ENCODE measurements around the gene HSFX3. TPM values are rescaled to one million over a fixed set of nuclear protein-coding genes. Genes with fewer than 3 reads are reported as not detected.

The HSFX3 gene
- total and polyA plus RNA-seq, 2 experiments from 2014 or later = not detected

GRCh38 chrX:149511081-149511480 is 38.6 kb downstream of the HSFX3 start:
- no peak for DNase-seq (ENCODE audit: low spot score)
- H3K36me3 Mint-ChIP-seq (ENCODE audit: low read depth) = no peaks in the 10 kb centered on the region

GRCh38 chrX:149510386-149510785 is 39.3 kb downstream of the HSFX3 start:
- H3K4me2 ChIP-seq = no peak overlapping the region
- no peaks in the 10 kb centered on the region for H3K79me2 ChIP-seq (replicated peaks; ENCODE audit: insufficient read depth)
- Mint-ChIP-seq H3K4me3 (no peak overlapping the region), H3K9me3 (no peaks in the 10 kb centered on the region), H3K27ac (no peak overlapping the region), H3K27me3 (ENCODE audit: insufficient read depth, low read depth, poor library complexity) (peaks cover 3% of the 10 kb centered on the region), H3K4me1 (peaks cover 17% of the 10 kb centered on the region; the same call in 2 of the 3 replicates), H3K36me3 (ENCODE audit: low read depth) (no peaks in the 10 kb centered on the region)
- ATAC-seq = peak; percentile 46; the same call in 2 of the 3 replicates
- H3K9me2 ChIP-seq (ENCODE audit: insufficient read depth) = no peaks in the 10 kb centered on the region
- H3K4me1 ChIP-seq (ENCODE audit: insufficient read depth) = no peaks in the 10 kb centered on the region
- TF ChIP-seq CTCF (conservative IDR thresholded peaks at IDR 0.05; ENCODE audit: low read depth in 2 of 2) (peak in 1 of 2 experiments; percentile 27; a peak in 1 of 4 replicates), ZNF114 (CRISPR knock-in tag; IDR thresholded peaks at IDR 0.05) (no peak)
- DNase-seq (ENCODE audit: low spot score) = peak; percentile 40
- no peak overlapping the region for H2AFZ ChIP-seq
- H3F3A ChIP-seq (replicated peaks; ENCODE audit: low read depth) = no peaks in the 10 kb centered on the region
- H3K4me3 ChIP-seq = no peak overlapping the region
- H3K27me3 ChIP-seq (ENCODE audit: insufficient read depth) = no peaks in the 10 kb centered on the region
- no peaks in the 10 kb centered on the region for H3K36me3 ChIP-seq (ENCODE audit: insufficient read depth)
- H3K27ac ChIP-seq (ENCODE audit: low read depth) = no peak overlapping the region
- no peaks in the 10 kb centered on the region for H4K20me1 ChIP-seq (replicated peaks; ENCODE audit: insufficient read depth)

More at GRCh38 chrX:149511081-149511480, 38.6 kb downstream of the HSFX3 start:
- peaks cover 3% of the 10 kb centered on the region for H3K27me3 Mint-ChIP-seq (ENCODE audit: insufficient read depth, low read depth, poor library complexity)
- H3K27ac Mint-ChIP-seq = no peak overlapping the region
- Histone ChIP-seq H3K9me2 (ENCODE audit: insufficient read depth) (no peaks in the 10 kb centered on the region), H3K36me3 (ENCODE audit: insufficient read depth) (no peaks in the 10 kb centered on the region), H3K4me2 (no peak overlapping the region), H3K27me3 (ENCODE audit: insufficient read depth) (no peaks in the 10 kb centered on the region), H3F3A (replicated peaks; ENCODE audit: low read depth) (no peaks in the 10 kb centered on the region), H3K4me3 (no peak overlapping the region), H2AFZ (no peak overlapping the region), H4K20me1 (replicated peaks; ENCODE audit: insufficient read depth) (no peaks in the 10 kb centered on the region), H3K27ac (ENCODE audit: low read depth) (no peak overlapping the region), H3K4me1 (ENCODE audit: insufficient read depth) (no peaks in the 10 kb centered on the region), H3K79me2 (replicated peaks; ENCODE audit: insufficient read depth) (no peaks in the 10 kb centered on the region)
- H3K4me1 Mint-ChIP-seq = peaks cover 10% of the 10 kb centered on the region; the same call in 2 of the 3 replicates
- H3K4me3 Mint-ChIP-seq = no peak overlapping the region
- TF ChIP-seq ZNF114 (CRISPR knock-in tag; IDR thresholded peaks at IDR 0.05) (no peak), EZH2 (IDR thresholded peaks at IDR 0.05; ENCODE audit: low read depth, unreplicated experiment) (no peak), STAT1 (IDR thresholded peaks at IDR 0.05; ENCODE audit: unreplicated experiment) (no peak)
- ATAC-seq = no peak
- no peaks in the 10 kb centered on the region for H3K9me3 Mint-ChIP-seq

GRCh38 chrX:149508467-149508866 is 41.3 kb downstream of the HSFX3 start:
- Histone ChIP-seq H3F3A (replicated peaks; ENCODE audit: low read depth) (no peaks in the 10 kb centered on the region), H3K9me2 (ENCODE audit: insufficient read depth) (no peaks in the 10 kb centered on the region), H3K4me2 (no peak overlapping the region), H4K20me1 (replicated peaks; ENCODE audit: insufficient read depth) (no peaks in the 10 kb centered on the region), H2AFZ (no peak overlapping the region), H3K36me3 (ENCODE audit: insufficient read depth) (no peaks in the 10 kb centered on the region), H3K4me1 (ENCODE audit: insufficient read depth) (no peaks in the 10 kb centered on the region), H3K4me3 (no peak overlapping the region), H3K27me3 (ENCODE audit: insufficient read depth) (no peaks in the 10 kb centered on the region), H3K27ac (ENCODE audit: low read depth) (no peak overlapping the region), H3K79me2 (replicated peaks; ENCODE audit: insufficient read depth) (no peaks in the 10 kb centered on the region)
- Mint-ChIP-seq H3K4me3 (no peak overlapping the region), H3K27me3 (ENCODE audit: insufficient read depth, low read depth, poor library complexity) (peaks cover 3% of the 10 kb centered on the region), H3K9me3 (no peaks in the 10 kb centered on the region; the same call in 2 of the 3 replicates), H3K36me3 (ENCODE audit: low read depth) (no peaks in the 10 kb centered on the region; the same call in 2 of the 3 replicates), H3K4me1 (peaks cover 22% of the 10 kb centered on the region; the same call in 2 of the 3 replicates), H3K27ac (no peak overlapping the region)
- DNase-seq (ENCODE audit: low spot score) (no peak), ATAC-seq (no peak)
- TF ChIP-seq EZH2 (IDR thresholded peaks at IDR 0.05; ENCODE audit: low read depth, unreplicated experiment) = no peak
- no peak for TF ChIP-seq ZNF462 (CRISPR knock-in tag; IDR thresholded peaks at IDR 0.05)
- no peak for TF ChIP-seq ETS1 (IDR thresholded peaks at IDR 0.05)
- no peak for TF ChIP-seq NANOG (IDR thresholded peaks at IDR 0.05; ENCODE audit: borderline replicate concordance)
- TF ChIP-seq EZH2phosphoT487 (IDR thresholded peaks at IDR 0.05; ENCODE audit: unreplicated experiment) = no peak
